HG03280 (cell line): ENCODE data around the gene CARD11.

Source experiments
- ATAC-seq: cut with Tn5 transposase; IDR thresholded peaks from one replicate; pipeline ENCODE4 v1.9.1; 2021; ENCODE audit warnings: mild to moderate bottlenecking, moderate library complexity; ENCODE audit not compliant: unreplicated experiment

CARD11 gene

GRCh38 chr7:3043544-3044371 lies at the start of gene CARD11:
CARD11 (minus strand) TSS chr7:3043867; CDS start chr7:2958506, 85,361 bp downstream.
- ATAC-seq: peak; percentile 35

GRCh38 chr7:3092468-3092867 lies 48.8 kb upstream of the CARD11 start:
- peak; percentile 70 for ATAC-seq

- ATAC-seq: no peak
Observed at GRCh38 chr7:3091631-3092030, 48.0 kb upstream of the CARD11 start.

GRCh38 chr7:3089493-3089892 lies 45.8 kb upstream of the CARD11 start:
- ATAC-seq: no peak

- no peak for ATAC-seq
Observed at GRCh38 chr7:3087243-3087755, 43.6 kb upstream of the CARD11 start.

GRCh38 chr7:3083350-3083749 lies 39.7 kb upstream of the CARD11 start:
- no peak for ATAC-seq

- no peak for ATAC-seq
Observed at GRCh38 chr7:3082831-3083230, 39.2 kb upstream of the CARD11 start.

GRCh38 chr7:3082386-3082785 lies 38.7 kb upstream of the CARD11 start:
- no peak for ATAC-seq

GRCh38 chr7:3080106-3080505 lies 36.4 kb upstream of the CARD11 start:
- ATAC-seq: no peak

- no peak for ATAC-seq
Observed at GRCh38 chr7:3078514-3078913, 34.8 kb upstream of the CARD11 start.

- no peak for ATAC-seq
Observed at GRCh38 chr7:3076700-3077099, 33.0 kb upstream of the CARD11 start.

- no peak for ATAC-seq
Observed at GRCh38 chr7:3076163-3076562, 32.5 kb upstream of the CARD11 start.

GRCh38 chr7:3075441-3075840 lies 31.8 kb upstream of the CARD11 start:
- ATAC-seq: no peak

GRCh38 chr7:3074459-3074821 lies 30.8 kb upstream of the CARD11 start:
- no peak for ATAC-seq

- no peak for ATAC-seq
Observed at GRCh38 chr7:3073763-3074458, 30.2 kb upstream of the CARD11 start.

GRCh38 chr7:3070908-3071307 lies 27.2 kb upstream of the CARD11 start:
- ATAC-seq: no peak

- no peak for ATAC-seq
Observed at GRCh38 chr7:3069771-3070449, 26.2 kb upstream of the CARD11 start.

- ATAC-seq: no peak
Observed at GRCh38 chr7:3068530-3068929, 24.9 kb upstream of the CARD11 start.

GRCh38 chr7:3067606-3068380 lies 24.1 kb upstream of the CARD11 start:
- no peak for ATAC-seq

GRCh38 chr7:3067193-3067592 lies 23.5 kb upstream of the CARD11 start:
- ATAC-seq: no peak

- no peak for ATAC-seq
Observed at GRCh38 chr7:3066506-3066905, 22.8 kb upstream of the CARD11 start.
